HG03575 (cell line): ENCODE data around the gene DLL1.
"Not testable (repeated sequence)": the region's sequence is repeated elsewhere in the genome, so short reads cannot be mapped to it uniquely, and the experiment has no call there.

Source experiments
- ATAC-seq: cut with Tn5 transposase; IDR thresholded peaks from one replicate; pipeline ENCODE4 v1.9.1; 2021; ENCODE audit not compliant: unreplicated experiment, insufficient number of reproducible peaks, low FRiP score; ENCODE audit errors: extremely low read depth

Gene DLL1

GRCh38 chr6:170272341-170273065 lies 18.4 kb downstream of the DLL1 start:
- ATAC-seq = no peak

DNA sequence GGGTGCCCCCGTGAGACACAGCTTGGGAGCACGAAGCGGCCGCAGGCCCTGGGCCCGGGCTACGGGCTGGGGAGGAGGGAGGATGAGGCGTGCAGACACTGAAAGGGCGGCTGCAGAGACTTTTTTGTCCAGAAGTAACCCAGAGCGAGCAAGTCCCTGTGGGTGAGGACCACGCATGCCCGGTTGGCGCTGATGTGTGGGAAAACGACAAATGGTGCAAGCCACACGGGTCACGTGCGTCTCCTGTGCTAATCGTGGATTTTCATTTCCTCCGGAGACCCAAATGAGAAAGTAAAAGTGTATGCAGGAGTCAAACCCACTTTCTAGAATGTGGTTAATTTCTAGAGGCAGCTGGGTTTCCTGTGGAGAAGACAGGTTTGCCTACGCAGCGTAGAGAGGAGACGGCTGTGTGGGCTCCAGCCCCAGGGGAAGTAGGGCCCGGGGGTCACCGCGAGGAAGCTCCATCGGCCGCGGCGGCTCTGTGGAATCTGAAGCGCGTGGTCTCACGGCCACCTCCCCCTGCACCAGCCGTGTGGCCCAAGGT lies 19.0 kb downstream of the DLL1 start:
- peak; percentile 82 for ATAC-seq

DNA sequence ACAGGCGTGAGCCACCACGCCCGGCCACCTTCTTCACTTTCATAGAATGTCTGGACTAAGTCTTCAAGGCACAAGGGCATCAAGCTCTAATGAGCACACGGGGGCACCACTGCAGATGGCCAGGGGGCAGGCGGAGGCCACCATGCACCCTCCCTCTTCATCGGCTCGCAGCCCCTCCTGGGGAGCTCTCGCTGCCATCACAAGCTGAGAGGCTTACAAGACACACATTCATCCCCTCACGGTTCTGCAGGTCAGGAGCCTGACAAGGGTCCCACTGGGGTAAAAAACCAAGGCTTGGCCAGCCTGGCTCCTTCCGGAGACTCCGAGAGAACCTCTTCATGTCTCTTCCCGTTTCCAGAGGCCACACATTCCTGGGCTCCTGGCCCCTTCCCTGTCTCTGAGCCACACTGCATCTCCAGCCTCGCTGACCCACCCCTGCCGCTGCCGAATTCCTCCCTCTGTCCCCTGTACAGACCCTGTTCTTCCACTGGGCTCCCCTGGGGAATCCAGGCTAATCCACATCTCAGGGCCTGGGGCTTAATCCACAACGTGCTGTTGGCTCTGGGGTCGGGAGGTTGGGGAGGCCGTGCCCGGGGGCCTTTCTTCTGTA lies 19.8 kb downstream of the DLL1 start:
- no peak for ATAC-seq

DNA sequence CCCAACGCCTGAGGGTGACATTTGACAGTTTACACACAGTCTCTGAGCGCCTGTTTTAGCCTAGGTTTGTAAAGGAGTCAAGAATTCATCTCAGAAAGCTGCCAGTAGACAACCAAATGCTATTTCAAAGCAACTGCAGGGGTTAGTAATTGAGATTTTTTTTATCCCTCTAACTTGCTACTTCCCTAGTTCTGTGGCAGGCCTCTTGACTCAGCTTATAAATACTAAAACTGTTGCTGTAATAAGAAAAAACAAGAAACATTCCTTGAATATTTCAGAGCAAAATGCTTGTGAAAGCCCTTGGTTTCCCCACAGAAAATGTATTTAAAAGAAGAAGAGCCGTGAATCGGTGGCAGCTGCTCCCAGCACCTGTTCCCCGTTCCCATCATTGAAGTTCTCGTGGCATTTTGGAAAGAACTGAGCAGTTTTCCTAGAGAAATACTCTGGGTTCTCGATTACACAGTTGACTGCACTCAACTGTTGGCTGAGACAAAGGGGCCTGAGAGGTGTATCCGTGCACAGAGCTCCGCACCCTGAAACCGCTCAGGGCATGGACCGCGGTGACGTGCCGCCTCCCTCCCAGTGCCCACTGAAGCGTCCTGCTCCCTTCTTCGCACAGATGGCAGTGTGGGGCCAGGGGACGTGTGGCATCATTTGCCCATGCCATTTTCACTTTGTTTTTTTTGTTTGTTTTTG lies 20.9 kb downstream of the DLL1 start:
- ATAC-seq = no peak

- no peak for ATAC-seq
Observed at GRCh38 chr6:170269151-170269845, 21.6 kb downstream of the DLL1 start.

DNA sequence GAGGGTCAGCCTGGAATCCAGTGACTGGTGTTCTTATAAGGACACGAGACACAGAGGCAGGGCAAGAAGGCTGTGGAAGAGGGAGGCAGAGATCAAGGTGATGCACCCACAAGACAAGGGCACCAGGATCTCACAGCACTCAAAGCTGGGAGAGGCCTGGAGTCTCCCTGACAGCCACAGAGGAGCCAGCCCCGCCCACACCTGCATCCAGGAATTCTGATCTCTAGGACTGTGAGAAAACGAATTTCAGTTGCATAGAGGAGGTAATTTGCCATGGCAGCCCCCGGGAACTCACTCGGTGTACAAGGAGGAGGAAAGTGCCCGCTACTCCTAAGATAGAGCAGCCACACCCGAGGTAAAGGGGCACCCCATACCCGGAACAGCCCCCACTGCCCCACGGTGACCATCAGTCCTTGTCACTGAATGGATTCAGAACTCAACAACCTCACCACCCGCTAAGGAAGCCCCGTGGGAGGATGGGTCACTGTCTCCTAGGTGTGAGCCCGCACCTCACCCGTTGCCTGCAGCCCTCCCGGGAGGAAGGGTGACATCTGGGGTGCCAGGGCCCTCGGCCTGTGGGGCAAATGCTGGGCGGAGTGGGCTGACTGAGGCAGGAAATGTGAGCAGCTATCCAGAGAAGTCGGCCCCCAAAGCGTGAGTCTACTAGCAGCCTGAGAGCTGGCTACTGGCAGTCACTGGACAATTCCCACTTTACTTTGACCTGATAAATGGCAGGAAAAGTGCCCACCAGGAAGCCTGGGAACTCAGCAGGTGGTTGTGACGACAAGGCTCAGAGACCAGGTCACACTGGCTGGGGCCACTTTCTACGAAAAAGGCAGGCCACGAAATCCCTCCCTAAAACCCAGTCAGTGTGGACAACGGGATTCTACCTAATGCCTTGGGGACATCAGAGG lies 22.4 kb downstream of the DLL1 start:
- ATAC-seq = no peak

- ATAC-seq = no peak
Observed at GRCh38 chr6:170267688-170268087, 23.2 kb downstream of the DLL1 start.

- no peak for ATAC-seq
Observed at GRCh38 chr6:170266061-170266825, 24.6 kb downstream of the DLL1 start.

DNA sequence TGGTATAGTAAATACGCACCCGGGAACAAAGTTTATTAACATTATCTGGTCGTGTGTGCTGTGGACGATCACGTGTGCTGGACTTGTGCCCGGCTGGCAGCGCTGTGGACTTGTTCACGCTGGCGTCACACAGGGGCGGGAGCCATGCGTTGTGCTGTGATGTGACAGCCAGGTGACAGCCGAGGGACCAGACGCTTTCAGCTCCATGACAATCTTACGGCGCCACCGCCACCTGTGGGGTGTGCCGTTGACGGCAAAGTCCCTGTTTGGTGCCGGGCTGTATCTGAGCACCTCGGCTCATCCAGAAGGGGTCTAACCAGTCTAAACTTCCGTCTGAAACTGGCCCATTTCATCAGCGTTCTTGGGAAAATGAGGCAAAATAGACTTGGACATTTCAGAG lies 25.2 kb downstream of the DLL1 start:
- no peak for ATAC-seq

GRCh38 chr6:170264644-170265043 lies 26.2 kb downstream of the DLL1 start:
- ATAC-seq = not testable (repeated sequence)

DNA sequence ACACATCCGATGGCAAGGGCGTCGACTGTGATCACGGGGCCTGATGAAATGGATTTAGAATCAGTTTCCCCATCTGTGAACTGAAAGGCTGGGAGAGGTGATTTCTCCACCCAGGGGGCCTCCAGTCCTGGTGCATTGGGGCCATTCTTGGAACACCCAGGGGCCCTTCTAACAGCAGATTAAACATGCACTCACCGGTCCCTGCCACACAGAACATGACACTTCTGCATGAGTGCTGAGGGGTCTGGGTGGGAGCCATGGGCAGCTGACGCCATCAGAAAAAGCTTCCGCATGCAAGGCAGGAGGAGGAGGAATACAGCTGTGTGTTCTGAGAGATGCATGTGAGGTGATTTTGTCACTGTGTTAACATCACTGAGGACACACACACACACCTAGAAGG lies 26.8 kb downstream of the DLL1 start:
- ATAC-seq = no peak

DNA sequence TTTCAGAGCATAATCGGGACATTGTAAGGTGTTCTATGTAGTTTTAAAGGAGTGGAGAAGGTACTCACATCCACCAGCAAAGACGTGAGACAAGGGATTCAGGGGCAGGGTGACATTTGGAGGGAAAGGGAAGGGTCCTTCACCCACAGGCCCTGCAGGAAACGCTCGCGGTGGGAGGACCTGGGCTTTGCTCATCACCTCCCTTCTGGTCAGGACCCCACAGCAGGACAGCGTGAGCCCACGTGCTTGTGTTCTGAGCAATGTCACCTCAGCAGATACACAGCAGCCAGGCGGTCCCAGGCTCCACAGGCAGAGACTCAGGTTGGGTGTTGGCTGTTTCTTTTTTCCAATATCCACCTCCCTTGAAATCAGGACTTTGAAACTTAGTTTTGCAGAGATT lies 27.5 kb downstream of the DLL1 start:
- no peak for ATAC-seq

GRCh38 chr6:170262489-170263088 lies 28.3 kb downstream of the DLL1 start:
- ATAC-seq = no peak

- ATAC-seq = no peak
Observed at GRCh38 chr6:170261643-170262488, 29.0 kb downstream of the DLL1 start.

- no peak for ATAC-seq
Observed at GRCh38 chr6:170260686-170261085, 30.2 kb downstream of the DLL1 start.

DNA sequence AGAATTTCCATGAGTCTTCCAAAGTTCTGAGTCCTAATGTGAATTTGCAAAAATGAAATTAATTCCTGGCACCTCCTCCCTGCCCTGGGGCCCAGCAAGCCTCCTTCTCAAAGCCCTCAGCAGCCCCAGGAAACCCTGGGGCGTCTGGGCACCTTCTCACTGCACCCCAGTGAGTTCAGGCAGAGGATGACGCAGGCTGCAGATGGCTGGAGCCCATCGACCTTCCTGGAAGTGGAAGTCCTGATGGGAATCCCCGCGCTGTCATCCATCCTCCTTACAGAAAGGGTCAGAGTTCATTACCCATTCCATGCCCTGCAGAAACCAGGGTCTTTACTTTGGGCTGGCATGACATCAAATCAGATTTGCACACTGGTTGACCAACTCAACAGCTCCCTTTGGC lies 31.6 kb downstream of the DLL1 start:
- ATAC-seq = no peak

DNA sequence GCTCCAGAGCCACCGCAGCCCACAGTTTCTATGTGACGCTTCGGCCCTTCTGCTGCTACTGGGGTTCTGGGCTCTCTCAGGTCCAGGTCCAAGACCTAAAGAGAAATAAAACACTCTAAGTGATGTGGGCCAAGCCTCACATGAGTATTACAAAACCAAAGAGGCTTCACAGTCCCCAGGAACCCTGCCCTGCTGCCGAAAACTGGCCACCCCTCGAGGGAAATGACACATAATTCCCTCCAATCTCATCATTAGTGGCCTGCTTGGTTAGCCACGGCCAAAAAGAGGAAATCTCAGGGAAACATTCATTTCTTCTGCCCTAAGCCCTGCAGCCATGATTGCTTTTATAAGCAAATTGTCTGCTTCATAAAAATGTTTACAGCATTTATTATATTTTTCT lies 32.5 kb downstream of the DLL1 start:
- no peak for ATAC-seq
